ENCODE data around the gene ELOA. TPM values are rescaled to one million over a fixed set of nuclear protein-coding genes. Genes with fewer than 3 reads are reported as not detected.

Gene ELOA
- total RNA-seq, 3 donors from 2014 or later (not counting 1 experiment from before 2014, with no cell fraction given), result 28.7 to 48.2 (median 36.9) TPM

DNA sequence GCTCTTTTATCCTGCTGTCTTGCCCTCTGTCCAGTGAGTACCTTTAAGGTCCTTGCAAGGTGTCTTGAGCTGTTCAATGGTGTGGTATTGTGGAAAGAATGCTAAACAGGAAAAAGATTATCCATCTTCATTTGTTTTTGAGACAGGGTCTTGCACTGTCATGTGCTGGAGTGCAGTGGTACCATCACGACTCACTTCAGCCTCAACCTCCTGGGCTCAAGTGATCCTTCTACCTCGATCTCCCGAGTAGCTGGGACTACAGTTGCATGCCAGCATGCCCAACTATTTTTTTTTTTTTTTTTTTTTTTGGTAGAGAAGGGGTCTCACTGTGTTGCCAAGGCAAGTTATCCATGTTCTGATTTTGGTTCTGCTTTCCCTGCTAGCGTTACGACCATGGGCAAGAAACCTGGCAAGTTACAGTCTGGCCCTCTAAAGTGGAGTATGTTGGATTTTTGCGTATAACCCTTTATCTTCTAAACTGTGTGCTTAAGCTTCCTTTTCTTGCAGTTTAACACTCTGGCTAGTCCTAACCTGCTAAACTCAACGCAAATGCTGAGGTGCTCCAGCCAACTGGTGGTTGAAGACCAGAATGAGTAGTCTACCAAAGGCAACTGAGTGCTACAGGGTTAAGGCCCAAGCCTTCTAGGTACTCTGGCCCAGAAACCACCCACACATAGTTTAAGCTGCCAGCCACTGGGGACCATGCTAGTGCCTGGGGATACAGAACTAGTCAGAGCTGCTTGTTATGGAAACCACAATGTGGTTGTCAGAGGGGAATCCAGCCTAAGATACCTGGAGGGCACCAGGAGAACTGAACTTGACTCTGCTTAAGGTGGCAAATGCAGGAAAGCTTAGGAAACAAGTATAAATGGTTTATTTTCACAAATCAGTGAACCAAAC, 43.7 kb upstream of the ELOA start:
- H3K27me3 ChIP-seq (ENCODE audit: control insufficient read depth, insufficient read depth, low read length), result no peaks in the 10 kb centered on the region
- no peaks in the 10 kb centered on the region for H3K27me3 Mint-ChIP-seq (ENCODE audit: low read depth in 2 of 2)
- no peaks in the 10 kb centered on the region for H3K9me3 Mint-ChIP-seq
- no peak overlapping the region for H3K4me3 ChIP-seq (ENCODE audit: low read length)
- intact Hi-C loops (cut with micrococcal nuclease), result no loop called here
- DNase-seq, result no peak
- H3K4me1 Mint-ChIP-seq, result peaks cover 41 to 42% of the 10 kb centered on the region in 2 donors
- TF ChIP-seq, protein P1, sequence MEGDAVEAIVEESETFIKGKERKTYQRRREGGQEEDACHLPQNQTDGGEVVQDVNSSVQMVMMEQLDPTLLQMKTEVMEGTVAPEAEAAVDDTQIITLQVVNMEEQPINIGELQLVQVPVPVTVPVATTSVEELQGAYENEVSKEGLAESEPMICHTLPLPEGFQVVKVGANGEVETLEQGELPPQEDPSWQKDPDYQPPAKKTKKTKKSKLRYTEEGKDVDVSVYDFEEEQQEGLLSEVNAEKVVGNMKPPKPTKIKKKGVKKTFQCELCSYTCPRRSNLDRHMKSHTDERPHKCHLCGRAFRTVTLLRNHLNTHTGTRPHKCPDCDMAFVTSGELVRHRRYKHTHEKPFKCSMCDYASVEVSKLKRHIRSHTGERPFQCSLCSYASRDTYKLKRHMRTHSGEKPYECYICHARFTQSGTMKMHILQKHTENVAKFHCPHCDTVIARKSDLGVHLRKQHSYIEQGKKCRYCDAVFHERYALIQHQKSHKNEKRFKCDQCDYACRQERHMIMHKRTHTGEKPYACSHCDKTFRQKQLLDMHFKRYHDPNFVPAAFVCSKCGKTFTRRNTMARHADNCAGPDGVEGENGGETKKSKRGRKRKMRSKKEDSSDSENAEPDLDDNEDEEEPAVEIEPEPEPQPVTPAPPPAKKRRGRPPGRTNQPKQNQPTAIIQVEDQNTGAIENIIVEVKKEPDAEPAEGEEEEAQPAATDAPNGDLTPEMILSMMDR (IDR thresholded peaks at IDR 0.05), result no peak
- peaks cover 61% of the 10 kb centered on the region for H3K36me3 ChIP-seq (ENCODE audit: control insufficient read depth, insufficient read depth, low read length)
- no peaks in the 10 kb centered on the region for H3K9me3 ChIP-seq (ENCODE audit: control insufficient read depth, insufficient read depth, low read length)
- ATAC-seq, result no peak
- peaks cover 2% of the 10 kb centered on the region for H3K4me1 ChIP-seq (ENCODE audit: control insufficient read depth, insufficient read depth, low read length)
- no peak overlapping the region for H3K27ac Mint-ChIP-seq
- H3K36me3 Mint-ChIP-seq, result peaks cover 16% of the 10 kb centered on the region
- no peak overlapping the region for H3K4me3 Mint-ChIP-seq
- WGBS (ENCODE audit: insufficient coverage), result 95% methylated on average over 7 of the region's 7 CpGs
- H3K27ac ChIP-seq (ENCODE audit: low read length), result no peak overlapping the region

DNA sequence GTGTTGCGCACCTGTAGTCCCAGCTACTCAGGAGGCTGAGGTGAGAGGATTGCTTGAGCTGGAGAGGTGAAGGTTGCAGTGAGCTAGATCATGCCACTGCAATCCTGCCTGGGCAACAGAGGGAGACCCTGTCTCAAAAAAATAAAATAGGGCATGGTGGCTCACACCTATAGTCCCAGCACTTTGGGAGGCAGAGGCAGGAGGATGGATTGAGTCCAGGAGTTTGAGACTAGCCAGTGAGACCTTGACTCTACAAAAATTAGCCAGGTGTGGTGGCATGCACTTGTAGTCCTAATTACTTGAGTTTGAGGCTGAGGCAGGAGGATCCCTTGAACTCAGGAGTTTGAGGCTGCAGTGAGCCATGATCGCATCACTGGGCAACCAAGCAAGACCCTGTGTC, 42.0 kb upstream of the ELOA start:
- peaks cover 43% of the 10 kb centered on the region for H3K36me3 ChIP-seq (ENCODE audit: control insufficient read depth, insufficient read depth, low read length)
- intact Hi-C loops (cut with micrococcal nuclease), result no loop called here
- Mint-ChIP-seq H3K9me3 (no peaks in the 10 kb centered on the region), H3K4me3 (no peak overlapping the region), H3K27ac (no peak overlapping the region), H3K4me1 (peaks cover 23 to 24% of the 10 kb centered on the region in 2 donors), H3K27me3 (ENCODE audit: low read depth in 2 of 2) (no peaks in the 10 kb centered on the region), H3K36me3 (no peaks in the 10 kb centered on the region)
- H3K4me3 ChIP-seq (ENCODE audit: low read length), result no peak overlapping the region
- ATAC-seq (no peak), DNase-seq (no peak)
- 98% methylated on average over 2 of the region's 2 CpGs for WGBS (ENCODE audit: insufficient coverage)
- TF ChIP-seq, protein P1 (IDR thresholded peaks at IDR 0.05), result no peak
- H3K9me3 ChIP-seq (ENCODE audit: control insufficient read depth, insufficient read depth, low read length), result no peaks in the 10 kb centered on the region
- H3K27me3 ChIP-seq (ENCODE audit: control insufficient read depth, insufficient read depth, low read length), result no peaks in the 10 kb centered on the region
- no peak overlapping the region for H3K27ac ChIP-seq (ENCODE audit: low read length)
- H3K4me1 ChIP-seq (ENCODE audit: control insufficient read depth, insufficient read depth, low read length), result peaks cover 2% of the 10 kb centered on the region

DNA sequence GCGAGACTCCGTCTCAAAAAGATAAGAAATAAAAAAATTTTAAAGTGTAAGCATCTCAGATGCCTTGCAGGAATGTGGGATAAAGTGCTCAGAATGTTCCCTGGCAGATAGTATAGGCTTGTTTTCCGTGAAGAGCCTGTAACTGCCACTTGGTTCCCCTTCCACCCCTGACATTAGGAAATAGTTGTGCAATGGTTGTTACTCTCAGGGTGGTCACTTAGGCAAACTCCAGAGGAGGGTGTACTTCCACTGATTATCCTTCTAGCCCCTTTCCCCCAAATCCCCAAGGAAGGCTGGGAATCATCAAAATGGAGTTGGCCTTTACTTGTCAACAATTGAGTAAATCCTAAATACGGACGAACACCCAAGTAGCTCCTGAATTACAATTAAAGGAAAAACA, 41.3 kb upstream of the ELOA start:
- no peaks in the 10 kb centered on the region for H3K27me3 Mint-ChIP-seq (ENCODE audit: low read depth in 2 of 2)
- intact Hi-C loops (cut with micrococcal nuclease), result no loop called here
- TF ChIP-seq, protein P1 (IDR thresholded peaks at IDR 0.05), result no peak

More for the DNA sequence above, 41.3 kb upstream of the ELOA start:
- 94% methylated on average over 4 of the region's 5 CpGs for WGBS (ENCODE audit: insufficient coverage)
- no peaks in the 10 kb centered on the region for H3K36me3 Mint-ChIP-seq
- ATAC-seq, result no peak
- Histone ChIP-seq H3K27ac (ENCODE audit: low read length) (no peak overlapping the region), H3K4me1 (ENCODE audit: control insufficient read depth, insufficient read depth, low read length) (peaks cover 2% of the 10 kb centered on the region), H3K9me3 (ENCODE audit: control insufficient read depth, insufficient read depth, low read length) (no peaks in the 10 kb centered on the region), H3K36me3 (ENCODE audit: control insufficient read depth, insufficient read depth, low read length) (peaks cover 36% of the 10 kb centered on the region), H3K4me3 (ENCODE audit: low read length) (no peak overlapping the region), H3K27me3 (ENCODE audit: control insufficient read depth, insufficient read depth, low read length) (no peaks in the 10 kb centered on the region)
- peaks cover 16 to 19% of the 10 kb centered on the region in 2 donors for H3K4me1 Mint-ChIP-seq
- H3K9me3 Mint-ChIP-seq, result no peaks in the 10 kb centered on the region
- H3K27ac Mint-ChIP-seq, result no peak overlapping the region
- DNase-seq, result no peak
- no peak overlapping the region for H3K4me3 Mint-ChIP-seq

Data from natural killer cell (primary cell).